ENCODE results near the gene TMA7B.

DNA sequence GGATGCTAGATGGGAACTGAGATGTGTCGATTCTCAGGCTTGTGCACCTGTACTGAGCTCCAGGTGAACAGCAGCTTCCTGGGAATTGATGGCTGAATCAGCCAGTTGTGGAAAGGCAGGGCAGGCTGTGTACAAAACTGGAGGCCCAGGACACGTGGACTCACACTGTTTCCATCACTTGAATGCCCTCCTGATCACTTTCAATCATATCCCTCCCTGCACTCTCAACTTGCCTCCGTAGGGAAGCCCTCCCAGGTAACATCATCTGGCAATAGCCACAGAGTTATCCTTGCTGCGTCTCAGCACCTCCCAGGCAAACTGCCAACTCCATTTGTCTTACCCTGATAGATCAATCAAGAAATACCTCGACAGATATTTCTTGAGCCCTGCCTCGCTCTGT lies 44.6 kb downstream of the TMA7B start:
- no peak for TF ChIP-seq POLR2A (IDR thresholded peaks at IDR 0.05)
- TF ChIP-seq, protein P1, sequence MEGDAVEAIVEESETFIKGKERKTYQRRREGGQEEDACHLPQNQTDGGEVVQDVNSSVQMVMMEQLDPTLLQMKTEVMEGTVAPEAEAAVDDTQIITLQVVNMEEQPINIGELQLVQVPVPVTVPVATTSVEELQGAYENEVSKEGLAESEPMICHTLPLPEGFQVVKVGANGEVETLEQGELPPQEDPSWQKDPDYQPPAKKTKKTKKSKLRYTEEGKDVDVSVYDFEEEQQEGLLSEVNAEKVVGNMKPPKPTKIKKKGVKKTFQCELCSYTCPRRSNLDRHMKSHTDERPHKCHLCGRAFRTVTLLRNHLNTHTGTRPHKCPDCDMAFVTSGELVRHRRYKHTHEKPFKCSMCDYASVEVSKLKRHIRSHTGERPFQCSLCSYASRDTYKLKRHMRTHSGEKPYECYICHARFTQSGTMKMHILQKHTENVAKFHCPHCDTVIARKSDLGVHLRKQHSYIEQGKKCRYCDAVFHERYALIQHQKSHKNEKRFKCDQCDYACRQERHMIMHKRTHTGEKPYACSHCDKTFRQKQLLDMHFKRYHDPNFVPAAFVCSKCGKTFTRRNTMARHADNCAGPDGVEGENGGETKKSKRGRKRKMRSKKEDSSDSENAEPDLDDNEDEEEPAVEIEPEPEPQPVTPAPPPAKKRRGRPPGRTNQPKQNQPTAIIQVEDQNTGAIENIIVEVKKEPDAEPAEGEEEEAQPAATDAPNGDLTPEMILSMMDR (IDR thresholded peaks at IDR 0.05) = no peak
